GM18502 (cell line): ENCODE measurements around the gene SLC38A6.

Experiments used
- ATAC-seq: cut with Tn5 transposase; IDR thresholded peaks from one replicate; pipeline ENCODE4 v1.9.1; 2021; ENCODE audit warnings: mild to moderate bottlenecking; ENCODE audit not compliant: unreplicated experiment, poor library complexity

SLC38A6 gene

GRCh38 chr14:60975551-60975950 lies 5.5 kb upstream of the SLC38A6 start:
- ATAC-seq: no peak

- no peak for ATAC-seq
Observed at GRCh38 chr14:60977847-60978246, 3.2 kb upstream of the SLC38A6 start.

GRCh38 chr14:60981633-60982455 lies 799 bp downstream of the SLC38A6 start:
- no peak for ATAC-seq

GRCh38 chr14:60984196-60984595 lies 3.2 kb downstream of the SLC38A6 start:
- ATAC-seq: no peak

- ATAC-seq: no peak
Observed at GRCh38 chr14:60986500-60986899, 5.5 kb downstream of the SLC38A6 start.

- ATAC-seq: no peak
Observed at GRCh38 chr14:60989599-60989998, 8.6 kb downstream of the SLC38A6 start.

- no peak for ATAC-seq
Observed at GRCh38 chr14:60998617-60999016, 17.6 kb downstream of the SLC38A6 start.

- ATAC-seq: no peak
Observed at GRCh38 chr14:60999536-60999935, 18.5 kb downstream of the SLC38A6 start.

GRCh38 chr14:61003571-61003970 lies 22.5 kb downstream of the SLC38A6 start:
- no peak for ATAC-seq

GRCh38 chr14:61019537-61019936 lies 38.5 kb downstream of the SLC38A6 start:
- ATAC-seq: no peak

GRCh38 chr14:61025251-61026223 lies 44.5 kb downstream of the SLC38A6 start:
- no peak for ATAC-seq

GRCh38 chr14:61026526-61026925 lies 45.5 kb downstream of the SLC38A6 start:
- no peak for ATAC-seq

GRCh38 chr14:61031026-61031425 lies 50.0 kb downstream of the SLC38A6 start:
- no peak for ATAC-seq

GRCh38 chr14:61033054-61033453 lies 52.0 kb downstream of the SLC38A6 start:
- ATAC-seq: no peak

GRCh38 chr14:61033855-61034254 lies 52.8 kb downstream of the SLC38A6 start:
- ATAC-seq: no peak

GRCh38 chr14:61034416-61035120 lies 53.5 kb downstream of the SLC38A6 start:
- peak; percentile 94 for ATAC-seq

GRCh38 chr14:61037215-61037614 lies 56.2 kb downstream of the SLC38A6 start:
- ATAC-seq: no peak

- ATAC-seq: no peak
Observed at GRCh38 chr14:61041704-61042103, 60.7 kb downstream of the SLC38A6 start.

- ATAC-seq: no peak
Observed at GRCh38 chr14:61042220-61042619, 61.2 kb downstream of the SLC38A6 start.

- no peak for ATAC-seq
Observed at GRCh38 chr14:61043506-61043905, 62.5 kb downstream of the SLC38A6 start.

GRCh38 chr14:61047021-61047420 lies 66.0 kb downstream of the SLC38A6 start:
- no peak for ATAC-seq
